NT2/D1 (cell line): Measurements from ENCODE around the gene C6.

ENCODE experiments used
- YY1 ChIP-seq: IDR thresholded peaks from 2 replicates; pipeline ENCODE4 v1.6.1; 2011; ENCODE audit not compliant: insufficient read length, insufficient read depth
- ZNF274 ChIP-seq: IDR thresholded peaks from 2 replicates; pipeline ENCODE4 v1.6.1; 2011; ENCODE audit warnings: mild to moderate bottlenecking, low read depth, low read length

GRCh38 chr5:41252036-41252435, 38.7 kb upstream of the C6 start:
- TF ChIP-seq ZNF274 (no peak), YY1 (no peak)
